ENCODE data around the gene ITGA1. TPM values are rescaled to one million over a fixed set of nuclear protein-coding genes. Genes with fewer than 3 reads are reported as not detected.

ITGA1 gene
- total RNA-seq, 1 experiment from 2014 or later, result 20.2 TPM

GRCh38 chr5:52796031-52796430 lies 8.3 kb downstream of the ITGA1 start:
- Mint-ChIP-seq H3K4me3 (ENCODE audit: low read depth, unreplicated experiment) (no peak overlapping the region), H3K27me3 (ENCODE audit: unreplicated experiment) (no peaks in the 10 kb centered on the region), H3K27ac (ENCODE audit: unreplicated experiment) (no peak overlapping the region), H3K9me3 (ENCODE audit: low read depth, unreplicated experiment) (no peaks in the 10 kb centered on the region), H3K36me3 (ENCODE audit: insufficient read depth, unreplicated experiment) (peaks cover 21% of the 10 kb centered on the region), H3K4me1 (ENCODE audit: low read depth, unreplicated experiment) (peaks cover 24% of the 10 kb centered on the region)
- intact Hi-C loops (cut with micrococcal nuclease; ENCODE audit: unreplicated experiment), result no loop called here
- no TSS peak for BruUV-seq (replicated peaks)
- CTCF ChIA-PET, result no interaction called here
- DNase-seq, result no peak
- no peak for TF ChIP-seq CTCF (IDR thresholded peaks at IDR 0.05; ENCODE audit: unreplicated experiment)

GRCh38 chr5:52796516-52797103 lies 8.9 kb downstream of the ITGA1 start:
- TF ChIP-seq CTCF (IDR thresholded peaks at IDR 0.05; ENCODE audit: unreplicated experiment), result no peak
- BruUV-seq (replicated peaks), result no TSS peak
- H3K4me3 Mint-ChIP-seq (ENCODE audit: low read depth, unreplicated experiment), result no peak overlapping the region
- H3K9me3 Mint-ChIP-seq (ENCODE audit: low read depth, unreplicated experiment), result no peaks in the 10 kb centered on the region
- H3K27me3 Mint-ChIP-seq (ENCODE audit: unreplicated experiment), result no peaks in the 10 kb centered on the region
- no peak overlapping the region for H3K27ac Mint-ChIP-seq (ENCODE audit: unreplicated experiment)
- H3K4me1 Mint-ChIP-seq (ENCODE audit: low read depth, unreplicated experiment), result peaks cover 19% of the 10 kb centered on the region
- CTCF ChIA-PET, result no interaction called here
- no peak for DNase-seq
- intact Hi-C loops (cut with micrococcal nuclease; ENCODE audit: unreplicated experiment), result no loop called here
- peaks cover 27% of the 10 kb centered on the region for H3K36me3 Mint-ChIP-seq (ENCODE audit: insufficient read depth, unreplicated experiment)

- intact Hi-C loops (cut with micrococcal nuclease; ENCODE audit: unreplicated experiment), result no loop called here
- CTCF ChIA-PET, result interaction anchor here (0.6 to 1.6 kb wide), 6 partner anchors 10 to 117 kb away, joined by 3 to 8 read pairs (median 4); partner anchors contain the start of genes ITGA1 and PELO
- Mint-ChIP-seq H3K4me1 (ENCODE audit: low read depth, unreplicated experiment) (peaks cover 23% of the 10 kb centered on the region), H3K27me3 (ENCODE audit: unreplicated experiment) (no peaks in the 10 kb centered on the region), H3K27ac (ENCODE audit: unreplicated experiment) (peak overlapping the region; percentile 71), H3K36me3 (ENCODE audit: insufficient read depth, unreplicated experiment) (peaks cover 47% of the 10 kb centered on the region), H3K4me3 (ENCODE audit: low read depth, unreplicated experiment) (peak overlapping the region; percentile 77), H3K9me3 (ENCODE audit: low read depth, unreplicated experiment) (no peaks in the 10 kb centered on the region)
- TF ChIP-seq CTCF (IDR thresholded peaks at IDR 0.05; ENCODE audit: unreplicated experiment), result no peak
- BruUV-seq (replicated peaks), result no TSS peak
- DNase-seq, result no peak
Measured at GRCh38 chr5:52798938-52799337, 11.2 kb downstream of the ITGA1 start.

GRCh38 chr5:52799358-52799982 lies 11.8 kb downstream of the ITGA1 start:
- peak overlapping the region; percentile 71 for H3K27ac Mint-ChIP-seq (ENCODE audit: unreplicated experiment)
- CTCF ChIA-PET, result interaction anchor here (0.6 to 1.6 kb wide), 8 partner anchors 8 to 116 kb away, joined by 3 to 9 read pairs (median 4); partner anchors contain the start of genes ITGA1 and PELO
- H3K36me3 Mint-ChIP-seq (ENCODE audit: insufficient read depth, unreplicated experiment), result peaks cover 52% of the 10 kb centered on the region
- peaks cover 29% of the 10 kb centered on the region for H3K4me1 Mint-ChIP-seq (ENCODE audit: low read depth, unreplicated experiment)
- peak overlapping the region; percentile 77 for H3K4me3 Mint-ChIP-seq (ENCODE audit: low read depth, unreplicated experiment)
- no peak for TF ChIP-seq CTCF (IDR thresholded peaks at IDR 0.05; ENCODE audit: unreplicated experiment)
- H3K27me3 Mint-ChIP-seq (ENCODE audit: unreplicated experiment), result no peaks in the 10 kb centered on the region
- no peak for DNase-seq
- BruUV-seq (replicated peaks), result no TSS peak
- no peaks in the 10 kb centered on the region for H3K9me3 Mint-ChIP-seq (ENCODE audit: low read depth, unreplicated experiment)
- intact Hi-C loops (cut with micrococcal nuclease; ENCODE audit: unreplicated experiment), result no loop called here

Data from Calu3 (cell line).